SIG-M5 treated with dmso at 0.1 percent for 504 hours (cell line): ENCODE results near the gene B4GALNT1.
A peak's percentile ranks its signal among the peaks of the same experiment; 100 is the strongest.
"Not testable (repeated sequence)": the region's sequence is repeated elsewhere in the genome, so short reads cannot be mapped to it uniquely, and the experiment has no call there.

Experiments used
- DNase-seq: peaks from one replicate; lab custom pipeline; 2025; ENCODE audit not compliant: unreplicated experiment; lab: John Stamatoyannopoulos, UW

B4GALNT1 gene

DNA sequence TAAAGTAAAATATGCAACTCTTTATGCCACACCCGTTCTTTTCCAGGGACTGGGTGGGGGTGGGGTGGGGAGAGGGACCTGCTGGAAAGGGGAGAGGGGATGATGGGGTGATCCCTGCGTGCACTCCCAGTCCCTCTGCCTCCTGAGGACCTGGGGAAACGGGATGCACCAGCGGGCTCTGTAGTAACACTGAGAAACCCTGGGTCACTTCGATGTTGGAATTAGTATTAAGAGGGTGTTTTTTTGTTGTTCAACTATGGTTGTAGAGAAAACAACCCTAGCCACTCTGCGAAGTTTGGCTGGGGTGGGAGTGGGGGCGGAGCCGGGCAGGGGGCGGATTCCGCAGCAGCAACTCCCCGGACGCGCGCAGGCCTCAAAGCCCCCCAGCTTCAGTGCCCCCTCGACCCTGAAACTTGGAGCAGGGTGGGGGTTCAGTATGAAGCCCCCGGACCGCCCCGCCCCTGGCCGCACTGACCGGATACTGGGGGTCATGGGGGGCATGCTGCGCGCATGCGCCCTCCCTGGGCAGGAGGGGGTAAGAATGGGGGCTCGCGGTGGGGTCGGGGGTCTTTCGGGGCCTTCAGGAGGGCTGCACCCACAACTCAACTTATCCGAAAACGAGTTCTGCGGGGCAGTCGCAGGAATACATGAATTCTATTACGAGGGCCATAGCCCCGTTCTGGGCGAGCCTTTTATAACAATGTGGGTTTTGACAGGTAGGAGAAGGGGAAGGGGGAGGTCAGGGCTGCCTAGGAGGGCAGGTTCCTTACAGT is 23.0 kb downstream of the B4GALNT1 start:
- DNase-seq = no peak

DNA sequence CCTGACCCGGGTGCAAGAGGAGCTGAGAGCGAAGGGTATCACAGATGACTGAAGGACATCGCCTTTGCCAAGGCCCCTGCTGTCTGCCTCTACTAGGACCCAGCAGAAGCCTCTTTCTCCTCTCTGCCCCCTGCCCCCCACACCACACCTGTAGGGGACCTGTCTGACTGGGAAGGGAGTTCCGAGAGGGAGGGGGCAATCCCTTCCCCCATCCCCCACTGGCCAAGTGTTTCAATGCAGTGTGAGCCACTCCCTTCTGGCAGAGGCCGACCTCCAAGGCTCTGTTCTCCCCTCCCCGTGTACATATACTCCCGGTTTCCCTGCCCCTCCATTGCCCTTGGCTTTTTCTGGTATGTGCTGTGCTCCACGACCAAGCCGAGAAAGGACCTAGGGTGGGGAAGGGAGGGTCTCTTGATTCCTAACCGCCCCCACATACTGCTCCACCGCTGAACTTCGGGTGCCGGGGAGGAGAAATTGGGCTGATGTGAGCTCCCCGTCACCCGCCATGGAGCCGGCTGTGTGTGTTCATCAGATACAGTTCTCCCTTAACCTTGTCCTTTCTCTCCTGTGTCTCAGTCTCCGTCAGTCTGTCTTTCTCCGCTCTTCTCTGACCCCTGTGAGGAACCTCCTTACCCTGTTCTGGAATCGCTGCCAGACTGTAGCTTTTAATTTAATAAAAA is 23.8 kb downstream of the B4GALNT1 start:
- no peak for DNase-seq

DNA sequence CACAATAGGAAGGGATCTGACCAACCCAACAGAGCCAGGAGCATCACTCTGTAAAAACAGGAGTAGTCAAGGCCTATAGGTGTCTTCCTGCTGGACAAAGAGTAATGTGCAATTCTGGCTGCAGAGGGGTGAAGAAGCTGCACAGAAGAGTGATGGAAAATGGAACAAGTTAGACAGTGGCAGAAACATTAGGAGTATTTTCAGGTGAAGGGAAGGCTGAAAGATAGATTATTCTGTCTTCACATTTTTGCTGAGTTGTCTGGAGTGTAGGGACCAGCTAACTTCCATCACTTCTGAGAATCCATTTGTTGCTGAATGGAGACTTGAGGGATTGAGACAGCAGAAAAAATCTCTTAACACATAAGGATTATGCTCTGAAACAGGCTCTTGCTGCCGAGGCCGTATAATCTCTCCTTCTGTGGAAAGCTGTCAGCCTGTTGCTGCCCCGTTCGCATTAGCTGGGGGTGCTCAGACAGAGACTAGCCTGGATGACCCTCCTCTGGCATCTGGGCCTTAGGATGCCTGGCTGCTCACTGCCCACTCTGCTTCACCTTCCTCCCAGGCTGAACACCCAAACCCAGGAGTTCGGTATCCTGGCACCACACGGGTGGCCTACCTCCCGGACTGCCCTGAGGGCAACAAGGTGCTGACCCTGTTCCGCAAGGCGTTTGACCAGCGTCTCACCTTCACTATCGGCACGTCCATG is 24.9 kb downstream of the B4GALNT1 start:
- no peak for DNase-seq

DNA sequence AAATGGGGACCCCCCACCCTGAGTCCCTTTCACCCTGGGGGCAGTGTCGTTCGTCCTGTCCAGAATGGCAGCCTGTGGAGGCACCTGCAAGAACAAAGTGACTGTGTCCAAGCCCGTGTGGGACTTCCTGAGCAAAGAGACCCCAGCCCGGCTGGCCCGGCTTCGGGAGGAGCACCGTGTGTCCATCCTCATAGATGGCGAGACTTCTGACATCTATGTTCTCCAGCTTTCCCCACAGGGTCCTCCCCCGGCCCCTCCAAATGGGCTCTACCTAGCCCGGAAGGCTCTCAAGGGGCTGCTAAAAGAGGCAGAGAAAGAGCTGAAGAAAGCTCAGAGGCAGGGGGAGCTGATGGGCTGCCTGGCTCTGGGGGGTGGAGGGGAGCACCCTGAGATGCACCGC is 26.2 kb downstream of the B4GALNT1 start:
- no peak for DNase-seq

GRCh38 chr12:57606399-57606798 is 26.6 kb downstream of the B4GALNT1 start:
- DNase-seq = no peak

GRCh38 chr12:57605811-57606311 is 27.1 kb downstream of the B4GALNT1 start:
- DNase-seq = no peak

DNA sequence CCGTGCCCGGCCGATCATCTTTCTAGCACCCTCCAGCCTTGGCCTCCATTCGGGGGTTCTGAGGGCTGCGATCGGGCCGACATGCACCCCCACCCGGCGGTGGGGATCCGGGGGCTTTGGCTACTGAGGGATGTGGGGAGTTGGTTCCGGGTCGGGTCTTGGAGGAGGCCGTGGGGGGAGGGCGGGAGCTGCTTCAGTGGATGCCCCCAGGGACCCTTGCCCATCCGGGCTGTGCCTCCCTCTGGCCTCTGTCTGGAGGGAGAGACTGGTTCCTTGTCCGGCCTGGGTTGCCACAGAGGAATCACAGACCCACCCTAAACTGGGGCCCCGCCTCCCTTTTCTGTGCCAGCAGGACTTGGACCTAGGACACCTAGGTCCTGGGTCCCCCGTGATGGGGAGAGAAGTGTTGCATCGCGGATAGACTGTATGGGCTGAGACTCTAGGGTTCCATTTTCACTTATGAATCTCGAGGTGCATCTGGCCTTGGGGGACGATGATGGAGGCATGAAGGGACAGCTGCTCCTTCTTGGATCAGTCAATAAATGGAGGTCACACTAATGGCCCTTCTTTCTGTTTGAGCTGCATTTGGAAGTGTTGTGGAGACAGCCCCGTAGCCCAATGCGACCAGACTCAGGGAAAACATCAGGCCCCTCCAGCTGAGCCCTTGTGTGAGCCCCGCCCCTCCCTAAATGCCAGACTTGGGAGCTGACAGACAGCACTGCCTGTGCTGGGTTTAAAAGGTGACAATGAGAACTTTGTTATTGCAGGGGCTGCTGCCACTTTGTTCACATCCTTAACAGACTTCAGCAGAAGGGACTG is 27.8 kb downstream of the B4GALNT1 start:
- no peak for DNase-seq

GRCh38 chr12:57604454-57604991 is 28.5 kb downstream of the B4GALNT1 start, which contains the start of gene DTX3:
Gene DTX3, plus strand, starts transcription at chr12:57604824. Its CDS starts 1,694 bp downstream, at chr12:57606518.
- no peak for DNase-seq

DNA sequence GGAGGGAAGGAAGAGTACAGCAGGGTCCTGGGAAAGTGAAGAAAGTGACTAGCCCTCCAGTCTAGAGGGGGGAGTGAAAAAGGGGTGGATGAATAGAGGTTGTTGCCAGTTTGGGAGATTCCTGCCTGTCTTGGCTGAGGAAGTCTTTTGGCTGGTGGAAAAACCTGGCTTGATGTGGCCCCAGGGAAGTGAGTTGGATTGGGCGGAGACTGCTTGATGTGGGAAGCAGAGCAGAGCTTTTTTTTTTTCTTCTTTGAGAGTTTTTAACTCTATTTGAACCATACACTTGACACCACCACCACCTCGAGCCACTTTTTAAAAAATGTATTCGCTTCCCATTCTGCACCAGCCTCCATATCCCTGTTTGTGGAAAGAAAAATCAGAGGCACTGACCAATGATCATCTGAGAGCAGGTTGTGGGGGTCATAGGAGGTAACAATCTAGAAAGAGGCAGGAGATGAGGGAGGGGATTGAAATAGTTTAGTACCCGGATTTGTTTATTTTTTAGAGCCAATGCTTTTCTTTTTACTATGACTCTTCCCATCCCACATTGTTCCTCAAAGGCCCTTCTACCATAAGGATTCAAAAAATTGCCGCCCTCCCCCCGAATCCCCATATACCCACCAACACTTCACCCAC is 29.1 kb downstream of the B4GALNT1 start:
- DNase-seq = peak; percentile 11

DNA sequence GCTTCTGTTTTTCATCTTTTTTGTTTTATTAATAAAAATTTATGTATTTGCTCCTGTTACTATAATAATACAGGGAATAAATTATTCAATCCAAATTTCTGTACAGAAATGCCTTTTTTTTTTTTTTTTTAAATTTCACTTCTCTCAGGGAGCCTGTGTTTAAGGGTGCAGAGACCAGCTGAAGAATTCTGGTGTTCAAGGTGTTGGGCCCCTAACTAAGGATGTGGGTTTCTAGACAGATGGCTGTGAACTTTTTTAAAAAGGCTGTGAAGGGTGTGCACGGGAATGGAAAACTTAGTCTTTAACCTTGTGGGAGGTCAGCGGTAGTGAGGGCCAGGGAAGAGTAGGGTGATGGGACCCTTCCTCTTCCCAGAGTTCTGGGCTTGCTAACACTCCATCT is 29.7 kb downstream of the B4GALNT1 start:
- DNase-seq = no peak

DNA sequence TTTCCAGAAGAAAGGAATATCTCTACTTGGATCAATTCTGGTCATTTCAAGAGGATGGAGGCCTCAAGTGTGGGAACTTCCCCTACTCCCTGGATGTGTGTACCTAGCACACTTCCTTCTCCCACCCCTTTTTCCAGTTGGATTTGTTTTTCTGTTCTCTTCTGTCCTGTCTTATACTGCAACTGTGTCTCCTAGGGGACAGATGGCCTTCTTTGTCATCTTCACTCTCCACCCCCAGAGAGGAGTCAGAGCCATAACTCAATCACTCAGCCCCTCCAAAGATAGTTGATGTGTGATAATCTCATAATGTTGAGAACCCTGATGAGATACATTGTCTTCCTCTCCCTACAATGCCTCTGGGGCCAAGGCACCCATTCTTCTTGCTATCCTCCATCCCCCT is 30.5 kb downstream of the B4GALNT1 start:
- DNase-seq = no peak

GRCh38 chr12:57600395-57600794 is 32.6 kb downstream of the B4GALNT1 start:
- no peak for DNase-seq

GRCh38 chr12:57593187-57593586 is 39.8 kb downstream of the B4GALNT1 start:
- no peak for DNase-seq

DNA sequence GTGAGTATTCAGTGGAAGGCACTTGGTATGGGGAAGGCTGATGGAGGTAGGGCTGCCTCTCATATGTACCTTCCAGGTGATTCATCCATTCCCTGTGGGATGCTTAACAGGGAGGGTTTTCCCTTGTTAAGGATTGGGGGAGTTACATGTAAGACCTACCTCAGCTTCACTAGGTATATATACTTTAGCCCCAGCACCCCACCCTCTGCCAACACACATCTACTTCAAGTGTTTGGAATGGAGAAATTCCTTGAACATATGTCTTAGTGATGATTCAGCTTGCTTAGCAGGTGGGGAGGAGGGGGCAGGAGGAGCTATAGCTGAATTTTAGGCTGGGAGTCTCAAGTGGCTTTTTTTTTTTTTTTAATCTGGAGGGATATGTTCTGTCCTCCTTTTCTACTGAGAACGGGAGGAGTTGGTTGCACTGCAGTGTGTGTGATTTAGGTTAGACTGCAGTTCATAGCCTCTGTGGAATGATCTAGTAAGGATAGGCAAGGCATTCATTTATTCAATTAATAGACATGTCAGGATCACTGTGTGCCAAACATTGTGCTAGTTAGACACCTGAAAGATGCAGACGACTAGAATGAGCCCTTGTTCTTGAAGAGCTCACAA is 40.3 kb downstream of the B4GALNT1 start:
- DNase-seq = no peak

- DNase-seq = no peak
These were observed 41.1 kb downstream of the B4GALNT1 start for GRCh38 chr12:57591782-57592325.

DNA sequence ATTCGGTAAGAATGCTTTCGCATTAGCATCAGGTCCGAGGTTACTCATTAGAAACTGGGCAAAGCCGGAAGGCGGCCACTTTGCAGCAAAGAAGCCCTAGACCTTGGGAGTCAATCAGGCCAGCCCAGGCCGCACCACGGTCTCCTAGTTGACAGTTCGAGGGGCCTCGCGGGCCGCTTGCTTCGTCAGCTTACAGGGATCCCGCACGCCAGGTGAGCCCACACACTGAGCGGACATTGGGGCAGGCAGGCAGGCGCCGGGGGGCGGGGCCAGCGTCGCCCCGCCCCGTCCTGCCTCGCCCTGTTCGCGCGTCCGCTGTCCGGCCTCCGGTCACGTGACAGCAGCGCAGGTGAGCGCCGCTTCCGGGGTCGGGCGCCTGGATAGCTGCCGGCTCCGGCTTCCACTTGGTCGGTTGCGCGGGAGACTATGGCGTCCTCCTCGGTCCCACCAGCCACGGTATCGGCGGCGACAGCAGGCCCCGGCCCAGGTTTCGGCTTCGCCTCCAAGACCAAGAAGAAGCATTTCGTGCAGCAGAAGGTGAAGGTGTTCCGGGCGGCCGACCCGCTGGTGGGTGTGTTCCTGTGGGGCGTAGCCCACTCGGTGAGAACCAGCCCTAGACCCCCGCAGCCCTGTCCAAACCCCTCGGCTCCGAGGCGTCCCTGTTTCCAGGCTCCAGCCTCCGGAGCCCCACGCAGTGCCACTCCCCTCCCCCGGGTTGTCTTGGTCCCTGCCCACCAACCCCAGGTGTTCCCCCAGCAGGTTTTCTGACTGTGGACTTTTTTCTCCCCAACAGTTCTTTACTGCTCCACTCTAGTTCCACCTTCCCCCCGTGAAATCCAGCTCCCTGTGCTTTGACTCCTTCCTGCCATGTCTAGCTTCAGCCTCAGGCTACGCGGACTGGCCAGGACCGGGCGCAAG is 41.9 kb downstream of the B4GALNT1 start, which contains the start of gene PIP4K2C:
Gene PIP4K2C (plus strand): TSS at position 329 of the 918 bp plus-strand sequence. CDS start 98 bp downstream, at position 427.
- peak; percentile 56 for DNase-seq

- no peak for DNase-seq
These were observed 42.5 kb downstream of the B4GALNT1 start for GRCh38 chr12:57590479-57590863.

GRCh38 chr12:57588951-57589610 is 43.9 kb downstream of the B4GALNT1 start:
- not testable (repeated sequence) for DNase-seq
